Transverse colon (tissue), 4 donors: ENCODE data around the gene MAPK12. TPM values are rescaled to one million over a fixed set of nuclear protein-coding genes. Genes with fewer than 3 reads are reported as not detected.

Experiments
- DNase-seq: peaks from one replicate; pipeline ENCODE4 v3.0.0-alpha.2; 2019
- H3K27ac ChIP-seq, 4 donors: fragments of 200-600 bp; sonication (generic); 2 replicates each; pipeline ENCODE4 v1.5.1; 2016 to 2018; ENCODE audit warnings: inconsistent platforms in 4 of 4
- H3K27me3 ChIP-seq: fragments of 200-600 bp; sonication (generic); 2 replicates; pipeline ENCODE4 v1.5.1; 2017; ENCODE audit warnings: inconsistent platforms
- H3K36me3 ChIP-seq, 4 donors: fragments of 200-600 bp; sonication (generic); 2 replicates each; pipeline ENCODE4 v1.5.1; 2017 to 2019; ENCODE audit warnings: inconsistent platforms in 4 of 4
- H3K4me1 ChIP-seq, 4 donors: fragments of 200-600 bp; sonication (generic); 2 replicates each; pipeline ENCODE4 v1.5.1; 2017 to 2020; ENCODE audit warnings: inconsistent platforms in 4 of 4
- H3K4me3 ChIP-seq, 4 donors: fragments of 200-600 bp; sonication (generic); 1 replicate in 1 of 4; 2 replicates in 3 of 4; pipeline versions ENCODE4 v1.5.1 to v1.6.1; 2017 to 2019; ENCODE audit warnings: inconsistent platforms in 4 of 4
- H3K9me3 ChIP-seq, 2 donors: fragments of 200-600 bp; sonication (generic); 2 replicates each; pipeline ENCODE4 v1.5.1; 2017 to 2019; ENCODE audit warnings: inconsistent platforms in 2 of 2
- CTCF ChIP-seq, 5 experiments: fragments of 200-600 bp in 3 of 5; fragments of 450-650 bp in 2 of 5; sonication (generic) in 3 of 5; IDR thresholded peaks; 1 replicate in 2 of 5; 2 replicates in 3 of 5; pipeline ENCODE4 v1.5.1; 2016 to 2017; ENCODE audit warnings: antibody characterized with exemption in 5 of 5, inconsistent platforms in 3 of 5, mild to moderate bottlenecking in 2 of 5, moderate library complexity in 1 of 5
- EP300 ChIP-seq: sonication (generic); formaldehyde crosslinking; IDR thresholded peaks from one replicate; pipeline ENCODE4 v1.6.1; 2017; ENCODE audit warnings: antibody characterized with exemption, low read depth
- POLR2A ChIP-seq: fragments of 450-650 bp; IDR thresholded peaks from one replicate; pipeline ENCODE4 v1.6.1; 2016; ENCODE audit warnings: antibody characterized with exemption, mild to moderate bottlenecking, moderate library complexity
- POLR2AphosphoS5 ChIP-seq, 3 donors: sonication (generic); formaldehyde crosslinking; IDR thresholded peaks; one replicate each; pipeline ENCODE4 v1.6.1; 2016; ENCODE audit warnings: antibody characterized with exemption in 3 of 3
- WGBS, 2 donors: methylation state at CpG; one replicate each; pipeline ENCODE4 v1.1.5; 2018; ENCODE audit warnings: low coverage in 1 of 2; 5-methylcytosine and 5-hydroxymethylcytosine counted together
- in situ Hi-C, 4 donors: fragments of 200-750 bp; cut with MboI; loops; one replicate each; pipeline versions ENCODE4 v1.15.0 to v1.15.1; 2017; ENCODE audit warnings: low sequenced_read_pairs in 3 of 4, low pct_ligation_motif_present in 1 of 4, low pct_unique_long_range_greater_than_20kb in 1 of 4
- intact Hi-C: fragments of 100-400 bp; cut with DNase I; formaldehyde crosslinking; loops from one replicate; pipeline ENCODE4 v1.15.1; 2023; ENCODE audit warnings: low total_unique reads
- total RNA-seq, 4 donors: library from RNA; depleted of rRNA; stranded (reverse); fragments of >200 nt; gene quantifications; one replicate each; pipeline ENCODE4 v1.1.0, GENCODE V29; 2016

Gene MAPK12
- total RNA-seq, 4 donors from 2014 or later: 1.1 to 9.4 (median 3.3) TPM

- Histone ChIP-seq H3K27me3 (no peaks in the 10 kb centered on the region), H3K27ac (no peak overlapping the region), H3K36me3 (peaks cover 0 to 75% (median 29%) of the 10 kb centered on the region in 4 donors), H3K4me1 (no peaks in the 10 kb centered on the region), H3K9me3 (no peaks in the 10 kb centered on the region), H3K4me3 (no peak overlapping the region)
- WGBS, 2 donors: 90% methylated on average over 13 of the region's 13 CpGs; no CpG with 5 or more reads in 1 of the 2 donors
- no peak for TF ChIP-seq POLR2A
- TF ChIP-seq POLR2AphosphoS5 (IDR thresholded peaks at IDR 0.05): no peak
- no peak for TF ChIP-seq EP300
- no peak for TF ChIP-seq CTCF (IDR thresholded peaks at IDR 0.05)
- intact Hi-C loops (no loop called here), in situ Hi-C loops (no loop called here)
- DNase-seq: no peak
Observed at GRCh38 chr22:50284479-50284878, 23.0 kb upstream of the MAPK12 start.

- no peaks in the 10 kb centered on the region for H3K27me3 ChIP-seq
- H3K4me3 ChIP-seq: no peak overlapping the region
- H3K27ac ChIP-seq: no peak overlapping the region
- in situ Hi-C loops: no loop called here
- no peaks in the 10 kb centered on the region for H3K4me1 ChIP-seq
- DNase-seq: no peak
- WGBS, 2 donors: 91% methylated on average over 12 of the region's 30 CpGs; no CpG with 5 or more reads in 1 of the 2 donors
- no peak for TF ChIP-seq POLR2A
- TF ChIP-seq POLR2AphosphoS5 (IDR thresholded peaks at IDR 0.05): no peak
- no peak for TF ChIP-seq CTCF (IDR thresholded peaks at IDR 0.05)
- no peak for TF ChIP-seq EP300
- intact Hi-C loops: no loop called here
- peaks cover 0 to 71% (median 29%) of the 10 kb centered on the region in 4 donors for H3K36me3 ChIP-seq
- no peaks in the 10 kb centered on the region for H3K9me3 ChIP-seq
Observed at GRCh38 chr22:50283821-50284220, 22.3 kb upstream of the MAPK12 start.

GRCh38 chr22:50282361-50283155, 21.1 kb upstream of the MAPK12 start:
- no peaks in the 10 kb centered on the region for H3K9me3 ChIP-seq
- H3K36me3 ChIP-seq: peaks cover 0 to 67% (median 27%) of the 10 kb centered on the region in 4 donors
- in situ Hi-C loops (no loop called here), intact Hi-C loops (no loop called here)
- no peak overlapping the region for H3K4me3 ChIP-seq
- TF ChIP-seq POLR2AphosphoS5 (IDR thresholded peaks at IDR 0.05): no peak
- TF ChIP-seq POLR2A: no peak
- TF ChIP-seq EP300: no peak
- TF ChIP-seq CTCF (IDR thresholded peaks at IDR 0.05): no peak
- H3K4me1 ChIP-seq: no peaks in the 10 kb centered on the region
- H3K27ac ChIP-seq: no peak overlapping the region
- DNase-seq: no peak
- 77% methylated on average over 35 of the region's 45 CpGs; no CpG with 5 or more reads in 1 of the 2 donors for WGBS, 2 donors
- H3K27me3 ChIP-seq: no peaks in the 10 kb centered on the region

- H3K27me3 ChIP-seq: no peaks in the 10 kb centered on the region
- in situ Hi-C loops (no loop called here), intact Hi-C loops (no loop called here)
- 100% methylated on average over 7 of the region's 25 CpGs; no CpG with 5 or more reads in 1 of the 2 donors for WGBS, 2 donors
- H3K4me3 ChIP-seq: no peak overlapping the region
- H3K27ac ChIP-seq: no peak overlapping the region
- no peaks in the 10 kb centered on the region for H3K9me3 ChIP-seq
- no peaks in the 10 kb centered on the region for H3K4me1 ChIP-seq
- peaks cover 0 to 61% (median 26%) of the 10 kb centered on the region in 4 donors for H3K36me3 ChIP-seq
- no peak for DNase-seq
- TF ChIP-seq EP300 (no peak), CTCF (IDR thresholded peaks at IDR 0.05) (no peak), POLR2AphosphoS5 (IDR thresholded peaks at IDR 0.05) (no peak), POLR2A (no peak)
Observed at GRCh38 chr22:50281957-50282356, 20.5 kb upstream of the MAPK12 start.
